ENCODE results near the gene GALNT17. TPM values are rescaled to one million over a fixed set of nuclear protein-coding genes. Genes with fewer than 3 reads are reported as not detected.

The GALNT17 gene
- total RNA-seq, 1 donor from 2014 or later, result 6.0 TPM

DNA sequence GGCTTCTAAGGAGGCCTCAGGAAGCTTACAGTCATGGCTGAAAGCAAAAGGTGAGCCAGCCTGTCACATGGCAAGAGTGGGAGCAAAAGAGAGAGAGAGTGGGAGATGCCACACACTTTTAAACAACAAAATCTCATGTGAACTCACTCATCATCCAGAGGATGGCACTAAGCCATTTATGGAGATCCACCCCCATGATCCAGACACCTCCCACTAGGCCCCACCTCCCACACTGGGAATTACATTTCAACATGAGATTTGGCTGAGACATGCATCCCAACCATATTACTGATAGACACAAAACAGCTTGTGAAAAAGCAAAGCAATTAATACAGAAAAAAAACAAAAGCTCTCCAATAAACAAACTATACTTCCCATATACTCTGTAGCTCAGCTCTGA lies 210.3 kb downstream of the GALNT17 start:
- no peak for DNase-seq (ENCODE audit: low spot score)

DNA sequence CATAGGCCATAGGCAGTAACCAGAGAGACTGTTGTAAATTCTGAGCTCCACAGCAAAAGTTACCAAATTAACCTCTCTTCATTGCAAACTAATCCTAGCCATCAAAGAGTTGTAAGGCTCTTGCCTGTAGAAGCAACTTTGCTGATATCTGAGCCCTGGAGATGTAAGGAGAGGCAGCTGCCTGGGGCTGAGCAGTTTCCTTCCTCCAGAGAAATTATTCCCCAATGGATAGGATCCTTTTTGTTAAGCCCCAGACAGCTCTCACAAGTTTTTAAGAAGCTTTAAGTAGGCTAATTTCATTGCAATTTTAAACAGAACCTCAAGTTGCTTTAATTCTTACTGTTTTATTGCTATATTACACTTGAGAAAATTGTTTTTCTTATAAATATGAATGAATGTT lies 211.1 kb downstream of the GALNT17 start:
- DNase-seq (ENCODE audit: low spot score), result no peak

DNA sequence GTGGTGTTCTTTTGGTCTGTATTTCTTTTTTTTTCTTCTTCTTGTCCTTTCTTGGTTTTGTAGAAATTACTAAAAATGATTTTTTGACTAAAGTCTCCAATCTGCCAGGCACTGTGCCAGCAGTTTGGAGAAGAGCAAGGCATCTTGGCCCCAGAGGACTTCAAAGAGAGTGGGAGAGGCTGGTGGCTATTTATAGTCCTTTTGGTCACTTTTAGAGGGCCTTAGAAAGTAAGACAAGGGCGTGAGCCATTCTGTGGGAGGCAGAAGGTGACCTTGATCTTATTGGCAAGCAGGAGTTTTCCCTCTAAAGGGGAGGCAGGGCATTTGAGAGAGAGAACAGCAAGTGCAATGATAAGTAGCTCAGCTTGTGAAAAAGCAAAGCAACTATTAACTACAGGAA lies 211.9 kb downstream of the GALNT17 start:
- DNase-seq (ENCODE audit: low spot score), result no peak

- DNase-seq (ENCODE audit: low spot score), result no peak
Observed at GRCh38 chr7:71345117-71345884, 213.4 kb downstream of the GALNT17 start.

DNA sequence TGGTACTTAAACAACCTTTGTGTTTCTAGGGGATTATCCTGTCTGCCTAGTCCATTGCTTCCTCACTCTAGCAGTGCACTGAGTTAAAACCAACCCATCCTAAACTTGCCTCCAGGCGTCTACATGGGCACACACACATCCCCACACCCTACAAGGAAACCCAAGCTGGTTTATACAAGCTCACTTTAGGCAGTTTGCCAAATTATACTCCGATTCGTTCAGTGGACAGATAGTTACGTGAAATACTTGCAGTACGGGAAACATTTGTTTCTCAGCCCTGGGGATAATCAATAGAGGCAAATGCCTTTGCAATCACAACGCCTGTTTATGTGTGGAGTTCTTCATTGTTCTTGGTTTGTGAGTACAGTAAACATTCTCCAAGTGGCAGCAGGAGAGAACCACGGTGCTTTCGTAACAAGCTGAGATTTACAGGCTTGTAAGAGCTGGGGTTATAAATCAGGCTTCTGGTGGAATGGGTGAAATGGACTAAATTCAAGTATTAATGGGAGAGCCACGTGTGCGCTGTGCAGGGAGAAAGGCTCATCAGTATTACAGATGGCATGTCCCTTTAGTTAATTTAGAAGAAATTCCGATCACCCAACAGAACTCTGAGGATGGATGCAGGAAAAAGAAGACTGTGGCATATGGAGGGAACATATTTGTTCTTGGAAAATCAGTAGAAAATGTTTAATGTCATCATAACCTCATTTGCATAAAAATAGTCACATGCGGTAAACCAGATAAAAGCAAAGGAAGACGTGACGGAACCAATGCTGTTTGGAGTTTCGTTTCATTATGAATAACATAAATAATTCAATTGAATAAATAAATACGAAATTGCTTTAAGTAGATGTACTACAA lies 217.1 kb downstream of the GALNT17 start:
- no peak for DNase-seq (ENCODE audit: low spot score)

- DNase-seq (ENCODE audit: low spot score), result no peak
Observed at GRCh38 chr7:71349682-71350481, 217.9 kb downstream of the GALNT17 start.

DNA sequence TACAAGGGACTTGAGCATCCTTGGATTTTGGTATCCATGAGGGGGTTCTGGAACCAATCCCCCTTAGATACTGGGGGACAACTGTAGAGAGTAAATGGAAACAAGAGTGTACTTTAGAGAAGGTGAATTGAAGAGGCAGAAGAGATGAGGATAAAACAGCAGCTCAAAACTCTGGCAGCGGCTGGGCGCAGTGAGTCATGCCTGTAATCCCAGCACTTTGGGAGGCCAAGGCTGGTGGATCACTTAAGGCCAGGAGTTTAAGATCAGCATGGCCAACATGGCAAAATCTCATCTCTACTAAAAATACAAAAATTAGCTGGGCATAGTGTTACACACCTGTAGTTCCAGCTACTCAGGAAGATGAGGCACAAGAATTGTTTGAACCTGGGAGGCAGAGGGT lies 218.7 kb downstream of the GALNT17 start:
- no peak for DNase-seq (ENCODE audit: low spot score)

GRCh38 chr7:71354716-71355115 lies 222.8 kb downstream of the GALNT17 start:
- DNase-seq (ENCODE audit: low spot score), result no peak

- no peak for DNase-seq (ENCODE audit: low spot score)
Observed at GRCh38 chr7:71361451-71362032, 229.6 kb downstream of the GALNT17 start.

DNA sequence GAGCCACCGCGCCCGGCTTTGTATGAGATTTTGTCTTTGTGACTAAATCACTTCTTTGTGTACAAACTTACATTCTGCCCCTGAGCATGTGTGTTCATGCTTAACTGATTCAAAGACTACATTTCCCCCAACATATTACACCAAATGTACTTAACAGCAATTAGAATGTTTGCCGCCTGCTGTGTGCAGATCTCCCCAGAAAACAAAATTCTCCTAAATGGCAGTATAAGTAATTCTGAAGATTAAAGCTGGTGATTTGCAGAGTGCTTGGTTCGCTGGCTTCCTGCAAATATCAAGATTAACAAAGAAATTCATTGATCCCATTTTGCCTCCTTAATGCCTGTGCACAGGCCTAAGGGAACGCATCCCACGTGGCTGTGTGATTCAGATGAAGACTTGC lies 230.3 kb downstream of the GALNT17 start:
- no peak for DNase-seq (ENCODE audit: low spot score)

DNA sequence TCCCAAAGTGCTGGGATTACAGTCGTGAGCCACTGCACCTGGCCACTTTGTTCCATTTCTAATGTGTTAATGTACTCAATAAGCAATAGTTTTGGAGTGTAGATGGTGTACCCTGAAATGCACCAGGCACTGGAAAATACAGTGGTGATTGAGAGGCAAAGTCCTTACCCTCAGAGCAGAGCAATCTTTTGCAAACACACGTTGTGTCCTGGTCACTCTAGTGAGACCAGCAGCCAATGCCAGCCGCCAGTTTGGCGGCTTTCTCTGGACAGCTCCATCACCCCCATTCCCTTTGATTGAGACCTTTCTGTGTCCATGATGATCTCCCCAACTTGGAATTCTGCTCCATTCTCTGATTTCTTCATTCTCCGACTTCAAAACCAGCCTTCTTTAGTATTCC lies 231.3 kb downstream of the GALNT17 start:
- DNase-seq (ENCODE audit: low spot score), result no peak

DNA sequence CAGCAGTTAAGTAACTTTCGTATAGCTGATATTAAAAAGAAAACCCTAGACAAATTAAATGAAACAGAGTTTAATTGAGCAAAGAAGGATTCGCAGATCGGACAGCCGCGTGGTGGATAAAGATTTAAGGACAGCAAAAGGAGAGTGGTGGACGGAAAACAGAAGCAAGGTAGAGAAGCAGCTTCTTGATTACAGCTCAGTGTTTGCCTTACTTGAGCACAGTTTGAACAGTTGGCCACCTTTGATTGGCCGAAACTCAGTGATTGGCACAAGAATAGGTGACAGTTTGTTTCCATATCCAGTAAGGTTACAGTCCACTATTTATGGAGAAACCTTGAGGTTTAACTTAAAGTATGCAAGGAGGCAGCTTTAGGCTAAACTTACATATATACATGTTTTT lies 231.7 kb downstream of the GALNT17 start:
- no peak for DNase-seq (ENCODE audit: low spot score)

- no peak for DNase-seq (ENCODE audit: low spot score)
Observed at GRCh38 chr7:71364551-71364950, 232.6 kb downstream of the GALNT17 start.

DNA sequence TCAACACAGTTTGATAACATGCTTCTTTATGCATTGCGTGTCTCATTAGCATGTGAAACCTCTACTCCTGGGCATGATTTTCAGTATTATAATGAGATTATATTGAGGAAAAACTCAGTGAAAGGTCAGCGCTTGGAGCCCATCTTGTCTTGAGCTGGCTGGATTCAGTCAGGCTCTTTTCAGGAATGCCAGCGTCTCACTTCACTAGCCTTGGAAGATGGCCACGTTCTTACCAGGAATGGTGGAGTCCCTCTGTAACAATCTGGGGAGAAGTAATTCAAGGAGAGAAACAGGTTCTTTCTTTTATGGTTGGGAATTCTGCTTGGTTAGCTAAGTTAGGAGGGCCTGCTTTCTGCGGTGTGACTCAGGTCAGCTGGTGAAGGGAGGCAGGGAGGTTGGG lies 241.0 kb downstream of the GALNT17 start:
- no peak for DNase-seq (ENCODE audit: low spot score)

GRCh38 chr7:71377062-71377461 lies 245.1 kb downstream of the GALNT17 start:
- no peak for DNase-seq (ENCODE audit: low spot score)

DNA sequence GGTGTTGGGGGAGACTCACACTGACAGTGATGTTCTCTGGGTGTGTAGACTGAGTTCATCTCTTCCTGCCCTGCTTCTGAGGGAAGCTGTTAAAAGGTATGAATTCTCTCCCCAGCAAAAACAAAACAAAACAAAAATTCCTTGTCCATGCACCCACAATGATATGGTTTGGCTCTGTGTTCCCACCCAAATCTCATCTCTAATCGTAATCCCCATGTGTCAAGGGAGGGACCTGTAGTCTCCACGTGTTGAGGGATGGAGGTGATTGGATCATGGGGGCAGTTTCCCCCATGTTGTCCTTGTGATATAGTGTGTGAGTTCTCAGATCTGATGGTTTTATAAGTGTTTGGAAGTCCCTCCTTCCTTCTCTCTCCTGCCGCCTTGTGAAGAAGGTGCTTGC lies 245.5 kb downstream of the GALNT17 start:
- DNase-seq (ENCODE audit: low spot score), result no peak

- no peak for DNase-seq (ENCODE audit: low spot score)
Observed at GRCh38 chr7:71384094-71384493, 252.2 kb downstream of the GALNT17 start.

DNA sequence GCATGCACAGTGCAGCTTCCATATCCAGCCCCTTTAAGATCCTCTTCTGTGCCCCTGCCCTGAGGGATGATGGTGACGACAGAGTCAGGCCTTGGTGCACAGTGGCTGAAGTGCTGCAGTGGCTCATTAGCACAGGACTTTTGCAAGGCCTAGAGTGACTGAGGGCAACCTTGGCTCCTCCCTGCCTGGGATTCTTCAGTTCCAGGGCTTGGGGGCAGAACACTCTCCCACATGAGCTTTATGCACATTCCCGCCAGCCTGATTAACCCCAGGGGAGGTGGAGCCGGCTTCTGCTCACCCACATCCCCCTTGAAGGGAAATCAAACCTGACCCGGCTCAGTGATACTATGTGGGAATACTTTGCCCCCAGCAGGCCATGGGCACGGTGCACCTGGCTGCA lies 253.4 kb downstream of the GALNT17 start:
- no peak for DNase-seq (ENCODE audit: low spot score)

DNA sequence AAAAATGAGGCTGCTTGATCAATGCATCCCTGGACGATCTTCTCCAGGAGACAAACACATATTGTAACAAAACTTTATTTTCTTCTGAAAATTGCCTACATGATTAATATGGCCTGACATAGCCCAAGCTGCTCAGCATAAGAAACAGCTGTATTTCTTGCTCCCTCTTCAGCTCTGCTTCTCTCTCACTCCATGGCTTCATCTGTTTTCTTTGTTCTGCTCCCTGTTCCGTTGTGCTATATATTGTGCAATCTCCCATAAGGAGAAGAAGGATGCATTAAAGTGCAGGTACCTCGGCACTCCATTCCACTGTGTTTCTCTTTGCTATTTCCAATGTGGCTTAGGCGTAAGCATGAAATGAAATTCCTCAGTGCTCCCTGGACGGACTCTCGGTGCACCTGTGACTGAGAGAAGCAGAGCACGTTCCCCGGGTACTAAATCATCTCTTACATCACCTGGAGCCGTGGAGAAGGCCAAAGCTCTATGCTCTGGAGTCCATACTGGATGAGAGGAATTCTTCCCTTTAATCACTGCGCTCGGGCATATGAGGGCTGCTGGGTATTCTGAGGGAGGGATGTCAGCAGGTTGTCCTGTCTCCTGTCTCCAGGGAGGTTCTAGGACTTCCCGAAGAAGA lies 254.3 kb downstream of the GALNT17 start:
- no peak for DNase-seq (ENCODE audit: low spot score)

- no peak for DNase-seq (ENCODE audit: low spot score)
Observed at GRCh38 chr7:71388181-71388580, 256.2 kb downstream of the GALNT17 start.

DNA sequence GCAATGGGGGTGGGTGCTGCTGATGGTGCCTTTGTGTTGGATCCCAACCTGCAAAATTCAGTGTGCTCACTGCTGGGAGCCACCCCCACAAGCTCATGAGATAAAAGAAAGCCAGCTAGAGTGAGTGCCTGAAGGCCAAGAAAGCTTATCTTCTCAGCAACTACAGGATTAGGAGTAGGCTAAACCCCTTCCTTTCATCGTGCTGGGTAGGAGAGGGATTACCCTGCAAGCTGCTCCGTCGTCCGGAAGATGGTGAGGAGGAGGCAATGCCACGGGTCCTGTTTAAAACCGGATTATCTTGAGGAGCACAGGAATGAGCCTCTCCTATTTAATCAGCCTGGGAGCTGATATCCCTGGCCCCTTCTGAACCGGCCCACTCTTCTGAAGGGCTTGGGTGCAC lies 258.0 kb downstream of the GALNT17 start:
- DNase-seq (ENCODE audit: low spot score), result no peak
